NT2/D1 (cell line): ENCODE measurements around the gene TRAPPC5.

Source experiments
- YY1 ChIP-seq: IDR thresholded peaks from 2 replicates; pipeline ENCODE4 v1.6.1; 2011; ENCODE audit not compliant: insufficient read length, insufficient read depth
- ZNF274 ChIP-seq: IDR thresholded peaks from 2 replicates; pipeline ENCODE4 v1.6.1; 2011; ENCODE audit warnings: mild to moderate bottlenecking, low read depth, low read length

- TF ChIP-seq ZNF274 (no peak), YY1 (no peak)
Observed at GRCh38 chr19:7677669-7678311, 2.8 kb upstream of the TRAPPC5 start.
